ENCODE measurements around the gene C9orf50. TPM values are rescaled to one million over a fixed set of nuclear protein-coding genes. Genes with fewer than 3 reads are reported as not detected.

The C9orf50 gene
- total RNA-seq, 1 donor from 2014 or later: not detected

GRCh38 chr9:129615407-129616285 lies 5.3 kb downstream of the C9orf50 start:
- ATAC-seq (ENCODE audit: low read depth) (no peak), DNase-seq (no peak)
- Mint-ChIP-seq H3K36me3 (ENCODE audit: low read depth) (no peaks in the 10 kb centered on the region), H3K27me3 (peaks cover 11% of the 10 kb centered on the region), H3K27ac (no peak overlapping the region), H3K4me3 (no peak overlapping the region), H3K4me1 (peaks cover 10% of the 10 kb centered on the region), H3K9me3 (no peaks in the 10 kb centered on the region)
- TF ChIP-seq, protein P1, sequence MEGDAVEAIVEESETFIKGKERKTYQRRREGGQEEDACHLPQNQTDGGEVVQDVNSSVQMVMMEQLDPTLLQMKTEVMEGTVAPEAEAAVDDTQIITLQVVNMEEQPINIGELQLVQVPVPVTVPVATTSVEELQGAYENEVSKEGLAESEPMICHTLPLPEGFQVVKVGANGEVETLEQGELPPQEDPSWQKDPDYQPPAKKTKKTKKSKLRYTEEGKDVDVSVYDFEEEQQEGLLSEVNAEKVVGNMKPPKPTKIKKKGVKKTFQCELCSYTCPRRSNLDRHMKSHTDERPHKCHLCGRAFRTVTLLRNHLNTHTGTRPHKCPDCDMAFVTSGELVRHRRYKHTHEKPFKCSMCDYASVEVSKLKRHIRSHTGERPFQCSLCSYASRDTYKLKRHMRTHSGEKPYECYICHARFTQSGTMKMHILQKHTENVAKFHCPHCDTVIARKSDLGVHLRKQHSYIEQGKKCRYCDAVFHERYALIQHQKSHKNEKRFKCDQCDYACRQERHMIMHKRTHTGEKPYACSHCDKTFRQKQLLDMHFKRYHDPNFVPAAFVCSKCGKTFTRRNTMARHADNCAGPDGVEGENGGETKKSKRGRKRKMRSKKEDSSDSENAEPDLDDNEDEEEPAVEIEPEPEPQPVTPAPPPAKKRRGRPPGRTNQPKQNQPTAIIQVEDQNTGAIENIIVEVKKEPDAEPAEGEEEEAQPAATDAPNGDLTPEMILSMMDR (IDR thresholded peaks at IDR 0.05): no peak
- intact Hi-C loops (cut with micrococcal nuclease): no loop called here
- CTCF ChIA-PET: no interaction called here
- POLR2A ChIA-PET: interaction anchor here (0.5 to 0.7 kb wide), 3 partner anchors 99 to 568 kb away, joined by 3 to 5 read pairs (median 3); no protein-coding TSS in a partner anchor

- ATAC-seq (ENCODE audit: low read depth): no peak
- Mint-ChIP-seq H3K27me3 (peaks cover 11% of the 10 kb centered on the region), H3K27ac (no peak overlapping the region), H3K36me3 (ENCODE audit: low read depth) (no peaks in the 10 kb centered on the region), H3K4me1 (peaks cover 11% of the 10 kb centered on the region), H3K9me3 (no peaks in the 10 kb centered on the region), H3K4me3 (no peak overlapping the region)
- TF ChIP-seq, protein P1 (IDR thresholded peaks at IDR 0.05): no peak
- intact Hi-C loops (cut with micrococcal nuclease): no loop called here
- DNase-seq: no peak
- POLR2A ChIA-PET: interaction anchor here (0.6 to 1.2 kb wide), 4 partner anchors 10 to 568 kb away, joined by 3 to 6 read pairs (median 3); no protein-coding TSS in a partner anchor
- CTCF ChIA-PET: interaction anchor here (1.1 to 2.6 kb wide), 2 partner anchors 9 to 483 kb away, joined by 5 to 8 read pairs; no protein-coding TSS in a partner anchor
These were observed 6.0 kb downstream of the C9orf50 start for GRCh38 chr9:129614932-129615331.

DNA sequence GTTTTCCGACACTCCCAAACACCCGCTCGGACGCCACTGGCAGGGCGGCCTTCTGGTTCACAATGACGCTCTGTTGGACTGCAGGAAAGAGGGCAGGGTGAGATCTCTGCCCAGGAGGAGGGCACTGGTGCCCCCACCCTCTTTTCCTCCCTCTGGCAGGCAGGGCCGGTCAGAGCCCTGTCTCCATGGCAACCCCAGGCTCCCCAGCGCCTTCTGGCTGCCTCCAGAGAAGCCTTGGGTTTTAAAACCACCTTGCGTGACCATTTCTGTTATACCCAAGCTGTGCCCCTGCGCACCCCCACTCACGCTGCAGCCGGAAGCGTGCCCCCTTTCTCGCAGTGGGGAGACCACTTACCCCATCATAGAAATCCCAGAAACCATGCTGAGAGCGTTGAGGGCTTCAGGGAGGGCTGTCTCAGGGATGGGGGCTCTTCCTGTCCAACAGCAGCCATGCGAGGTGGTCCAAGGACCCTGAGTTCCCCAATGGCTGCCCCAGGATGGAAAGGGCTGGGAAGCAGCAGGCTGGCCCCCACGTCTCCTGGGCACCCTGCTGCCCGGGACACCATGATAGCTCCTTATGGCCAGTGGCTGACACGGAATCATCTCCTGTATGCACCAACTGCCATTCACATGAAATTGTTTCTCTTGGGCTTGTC lies 7.3 kb downstream of the C9orf50 start:
- intact Hi-C loops (cut with micrococcal nuclease): no loop called here
- peaks cover 4% of the 10 kb centered on the region for H3K27me3 Mint-ChIP-seq
- H3K4me3 Mint-ChIP-seq: no peak overlapping the region
- POLR2A ChIA-PET: interaction anchor here (0.6 to 1.2 kb wide), 3 partner anchors 9 to 231 kb away, joined by 3 to 4 read pairs (median 3); no protein-coding TSS in a partner anchor
- ATAC-seq (ENCODE audit: low read depth): no peak
- no peaks in the 10 kb centered on the region for H3K9me3 Mint-ChIP-seq
- TF ChIP-seq, protein P1 (IDR thresholded peaks at IDR 0.05): no peak
- no peak overlapping the region for H3K27ac Mint-ChIP-seq
- peaks cover 14% of the 10 kb centered on the region for H3K4me1 Mint-ChIP-seq
- CTCF ChIA-PET: interaction anchor here (0.9 to 2.6 kb wide), 5 partner anchors 11 to 482 kb away, joined by 4 to 8 read pairs (median 4); no protein-coding TSS in a partner anchor
- no peaks in the 10 kb centered on the region for H3K36me3 Mint-ChIP-seq (ENCODE audit: low read depth)
- DNase-seq: no peak

DNA sequence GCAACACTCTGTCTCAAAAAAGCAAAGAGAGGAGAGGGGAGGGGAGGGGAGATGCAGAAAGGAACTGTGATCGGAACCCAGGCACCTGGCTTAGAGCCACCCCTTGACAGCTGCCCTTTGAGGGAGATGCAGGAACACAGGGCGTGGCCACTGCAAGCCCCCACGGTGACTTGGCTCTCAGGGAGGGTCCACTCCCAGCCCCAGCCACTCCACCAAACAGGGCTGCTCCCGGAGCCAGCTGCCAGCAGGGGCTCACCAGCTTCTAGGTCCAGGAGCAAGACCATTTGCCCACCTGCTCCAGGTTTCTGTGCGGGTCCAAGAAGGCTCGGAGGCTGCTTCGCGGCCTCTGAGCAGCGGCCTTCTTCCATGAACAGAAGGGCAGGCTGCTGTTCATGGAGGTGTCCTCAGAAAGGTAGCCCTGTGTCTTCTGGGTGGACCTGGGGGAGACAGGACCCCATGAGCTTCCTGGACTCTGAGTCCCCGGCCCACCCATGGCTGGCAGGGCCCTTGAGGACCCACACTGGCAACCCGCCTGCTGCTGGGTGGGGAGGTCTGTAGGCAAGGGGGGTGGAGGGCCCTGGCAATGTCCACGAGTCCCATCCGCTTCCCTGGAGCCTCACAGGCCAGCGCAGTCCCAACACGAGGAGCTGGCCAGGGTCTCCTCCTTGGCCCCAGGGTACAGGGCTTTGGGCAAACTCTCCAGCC lies 7.9 kb downstream of the C9orf50 start:
- TF ChIP-seq, protein P1 (IDR thresholded peaks at IDR 0.05): no peak
- Mint-ChIP-seq H3K4me1 (peaks cover 17% of the 10 kb centered on the region), H3K27me3 (peaks cover 2% of the 10 kb centered on the region), H3K27ac (no peak overlapping the region), H3K4me3 (no peak overlapping the region), H3K36me3 (ENCODE audit: low read depth) (no peaks in the 10 kb centered on the region), H3K9me3 (no peaks in the 10 kb centered on the region)
- no peak for ATAC-seq (ENCODE audit: low read depth)
- POLR2A ChIA-PET: interaction anchor here (0.6 kb wide), 2 partner anchors 230 to 471 kb away, joined by 3 read pairs; no protein-coding TSS in a partner anchor
- CTCF ChIA-PET: interaction anchor here (0.7 to 2.6 kb wide), 5 partner anchors 11 to 481 kb away, joined by 4 to 8 read pairs (median 4); no protein-coding TSS in a partner anchor
- intact Hi-C loops (cut with micrococcal nuclease): no loop called here
- no peak for DNase-seq
